ENCODE measurements around the gene CADM2.

The CADM2 gene

GRCh38 chr3:85426121-85426520 lies 467.3 kb downstream of the CADM2 start:
- no peak overlapping the region for H3K4me3 Mint-ChIP-seq
- H3K27ac Mint-ChIP-seq: no peak overlapping the region
- H3K27me3 Mint-ChIP-seq (ENCODE audit: low read depth): no peaks in the 10 kb centered on the region
- H3K4me1 Mint-ChIP-seq (ENCODE audit: low read depth): no peaks in the 10 kb centered on the region
- no peaks in the 10 kb centered on the region for H3K36me3 Mint-ChIP-seq (ENCODE audit: low read depth)
- peaks cover 3% of the 10 kb centered on the region for H3K9me3 Mint-ChIP-seq

GRCh38 chr3:85427467-85427866 lies 468.7 kb downstream of the CADM2 start:
- peaks cover 3% of the 10 kb centered on the region for H3K9me3 Mint-ChIP-seq
- no peak overlapping the region for H3K4me3 Mint-ChIP-seq
- no peaks in the 10 kb centered on the region for H3K36me3 Mint-ChIP-seq (ENCODE audit: low read depth)
- no peak overlapping the region for H3K27ac Mint-ChIP-seq
- H3K27me3 Mint-ChIP-seq (ENCODE audit: low read depth): no peaks in the 10 kb centered on the region
- no peaks in the 10 kb centered on the region for H3K4me1 Mint-ChIP-seq (ENCODE audit: low read depth)

- Mint-ChIP-seq H3K27me3 (ENCODE audit: low read depth) (no peaks in the 10 kb centered on the region), H3K4me3 (no peak overlapping the region), H3K4me1 (ENCODE audit: low read depth) (no peaks in the 10 kb centered on the region), H3K36me3 (ENCODE audit: low read depth) (no peaks in the 10 kb centered on the region), H3K27ac (no peak overlapping the region), H3K9me3 (peaks cover 3% of the 10 kb centered on the region)
Measured at GRCh38 chr3:85432081-85432480, 473.3 kb downstream of the CADM2 start.

GRCh38 chr3:85433319-85433718 lies 474.5 kb downstream of the CADM2 start:
- no peaks in the 10 kb centered on the region for H3K36me3 Mint-ChIP-seq (ENCODE audit: low read depth)
- H3K27ac Mint-ChIP-seq: no peak overlapping the region
- H3K9me3 Mint-ChIP-seq: peaks cover 3% of the 10 kb centered on the region
- no peak overlapping the region for H3K4me3 Mint-ChIP-seq
- no peaks in the 10 kb centered on the region for H3K27me3 Mint-ChIP-seq (ENCODE audit: low read depth)
- H3K4me1 Mint-ChIP-seq (ENCODE audit: low read depth): no peaks in the 10 kb centered on the region

GRCh38 chr3:85455561-85456200 lies 496.9 kb downstream of the CADM2 start:
- no peaks in the 10 kb centered on the region for H3K9me3 Mint-ChIP-seq
- H3K4me1 Mint-ChIP-seq (ENCODE audit: low read depth): no peaks in the 10 kb centered on the region
- no peak overlapping the region for H3K4me3 Mint-ChIP-seq
- no peaks in the 10 kb centered on the region for H3K36me3 Mint-ChIP-seq (ENCODE audit: low read depth)
- H3K27me3 Mint-ChIP-seq (ENCODE audit: low read depth): no peaks in the 10 kb centered on the region
- no peak overlapping the region for H3K27ac Mint-ChIP-seq

- Mint-ChIP-seq H3K27me3 (ENCODE audit: low read depth) (no peaks in the 10 kb centered on the region), H3K9me3 (no peaks in the 10 kb centered on the region), H3K27ac (no peak overlapping the region), H3K4me1 (ENCODE audit: low read depth) (no peaks in the 10 kb centered on the region), H3K4me3 (no peak overlapping the region), H3K36me3 (ENCODE audit: low read depth) (no peaks in the 10 kb centered on the region)
Measured at GRCh38 chr3:85474241-85474640, 515.5 kb downstream of the CADM2 start.

- Mint-ChIP-seq H3K36me3 (ENCODE audit: low read depth) (no peaks in the 10 kb centered on the region), H3K4me1 (ENCODE audit: low read depth) (no peaks in the 10 kb centered on the region), H3K9me3 (no peaks in the 10 kb centered on the region), H3K4me3 (no peak overlapping the region), H3K27me3 (ENCODE audit: low read depth) (no peaks in the 10 kb centered on the region), H3K27ac (no peak overlapping the region)
Measured at GRCh38 chr3:85475346-85475745, 516.6 kb downstream of the CADM2 start.

- Mint-ChIP-seq H3K9me3 (no peaks in the 10 kb centered on the region), H3K4me3 (no peak overlapping the region), H3K27me3 (ENCODE audit: low read depth) (no peaks in the 10 kb centered on the region), H3K36me3 (ENCODE audit: low read depth) (no peaks in the 10 kb centered on the region), H3K4me1 (ENCODE audit: low read depth) (no peaks in the 10 kb centered on the region), H3K27ac (no peak overlapping the region)
Measured at GRCh38 chr3:85476891-85477495, 518.2 kb downstream of the CADM2 start.

GRCh38 chr3:85481411-85482212 lies 522.8 kb downstream of the CADM2 start:
- Mint-ChIP-seq H3K4me3 (no peak overlapping the region), H3K27ac (no peak overlapping the region), H3K4me1 (ENCODE audit: low read depth) (no peaks in the 10 kb centered on the region), H3K36me3 (ENCODE audit: low read depth) (no peaks in the 10 kb centered on the region), H3K9me3 (no peaks in the 10 kb centered on the region), H3K27me3 (ENCODE audit: low read depth) (no peaks in the 10 kb centered on the region)

- no peaks in the 10 kb centered on the region for H3K4me1 Mint-ChIP-seq (ENCODE audit: low read depth)
Measured at GRCh38 chr3:85482213-85482490, 523.4 kb downstream of the CADM2 start.

GRCh38 chr3:85483986-85484385 lies 525.2 kb downstream of the CADM2 start:
- H3K4me1 Mint-ChIP-seq (ENCODE audit: low read depth): no peaks in the 10 kb centered on the region
- no peak overlapping the region for H3K4me3 Mint-ChIP-seq
- no peaks in the 10 kb centered on the region for H3K36me3 Mint-ChIP-seq (ENCODE audit: low read depth)

More at GRCh38 chr3:85482213-85482490, 523.4 kb downstream of the CADM2 start:
- H3K4me3 Mint-ChIP-seq: no peak overlapping the region
- H3K36me3 Mint-ChIP-seq (ENCODE audit: low read depth): no peaks in the 10 kb centered on the region
- H3K27ac Mint-ChIP-seq: no peak overlapping the region
- no peaks in the 10 kb centered on the region for H3K27me3 Mint-ChIP-seq (ENCODE audit: low read depth)
- no peaks in the 10 kb centered on the region for H3K9me3 Mint-ChIP-seq

GRCh38 chr3:85487375-85487774 lies 528.6 kb downstream of the CADM2 start:
- Mint-ChIP-seq H3K27ac (no peak overlapping the region), H3K36me3 (ENCODE audit: low read depth) (no peaks in the 10 kb centered on the region), H3K9me3 (no peaks in the 10 kb centered on the region), H3K4me3 (no peak overlapping the region), H3K4me1 (ENCODE audit: low read depth) (no peaks in the 10 kb centered on the region), H3K27me3 (ENCODE audit: low read depth) (no peaks in the 10 kb centered on the region)

More at GRCh38 chr3:85483986-85484385, 525.2 kb downstream of the CADM2 start:
- no peak overlapping the region for H3K27ac Mint-ChIP-seq
- H3K27me3 Mint-ChIP-seq (ENCODE audit: low read depth): no peaks in the 10 kb centered on the region
- no peaks in the 10 kb centered on the region for H3K9me3 Mint-ChIP-seq

GRCh38 chr3:85495602-85496001 lies 536.8 kb downstream of the CADM2 start:
- no peaks in the 10 kb centered on the region for H3K4me1 Mint-ChIP-seq (ENCODE audit: low read depth)
- H3K9me3 Mint-ChIP-seq: no peaks in the 10 kb centered on the region
- no peaks in the 10 kb centered on the region for H3K36me3 Mint-ChIP-seq (ENCODE audit: low read depth)
- no peak overlapping the region for H3K4me3 Mint-ChIP-seq
- H3K27me3 Mint-ChIP-seq (ENCODE audit: low read depth): no peaks in the 10 kb centered on the region
- no peak overlapping the region for H3K27ac Mint-ChIP-seq

GRCh38 chr3:85498177-85498576 lies 539.4 kb downstream of the CADM2 start:
- H3K36me3 Mint-ChIP-seq (ENCODE audit: low read depth): no peaks in the 10 kb centered on the region
- H3K4me1 Mint-ChIP-seq (ENCODE audit: low read depth): no peaks in the 10 kb centered on the region
- no peaks in the 10 kb centered on the region for H3K9me3 Mint-ChIP-seq
- H3K27ac Mint-ChIP-seq: no peak overlapping the region
- no peak overlapping the region for H3K4me3 Mint-ChIP-seq
- no peaks in the 10 kb centered on the region for H3K27me3 Mint-ChIP-seq (ENCODE audit: low read depth)
